Hepatic stellate cell (primary cell): Measurements from ENCODE around the gene FAM98C.
"Not testable (repeated sequence)": the region's sequence is repeated elsewhere in the genome, so short reads cannot be mapped to it uniquely, and the experiment has no call there.

Experiments
- DNase-seq: peaks from one replicate; pipeline ENCODE4 v3.0.0; 2011; ENCODE audit warnings: low spot score

The FAM98C gene

DNA sequence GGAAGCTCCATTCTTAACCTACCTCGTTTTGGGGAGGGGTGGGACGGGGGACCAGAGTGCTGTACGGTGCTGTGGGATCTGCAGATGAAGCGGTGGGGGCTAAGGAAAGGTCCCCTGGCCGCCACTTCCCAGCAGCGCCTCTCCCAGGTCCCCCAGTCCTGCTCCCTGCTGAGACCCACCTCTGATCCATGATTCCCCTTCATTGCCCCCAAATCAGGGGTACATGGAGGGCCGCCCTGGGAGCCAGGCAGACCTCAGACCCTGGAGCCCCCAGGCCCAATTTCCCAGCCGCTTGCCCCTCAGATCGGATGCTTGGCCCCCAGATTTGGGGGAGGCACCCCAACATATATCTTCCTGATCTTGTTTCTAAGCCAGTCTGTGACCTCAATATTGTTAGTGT, 3.8 kb upstream of the FAM98C start:
- no peak for DNase-seq

DNA sequence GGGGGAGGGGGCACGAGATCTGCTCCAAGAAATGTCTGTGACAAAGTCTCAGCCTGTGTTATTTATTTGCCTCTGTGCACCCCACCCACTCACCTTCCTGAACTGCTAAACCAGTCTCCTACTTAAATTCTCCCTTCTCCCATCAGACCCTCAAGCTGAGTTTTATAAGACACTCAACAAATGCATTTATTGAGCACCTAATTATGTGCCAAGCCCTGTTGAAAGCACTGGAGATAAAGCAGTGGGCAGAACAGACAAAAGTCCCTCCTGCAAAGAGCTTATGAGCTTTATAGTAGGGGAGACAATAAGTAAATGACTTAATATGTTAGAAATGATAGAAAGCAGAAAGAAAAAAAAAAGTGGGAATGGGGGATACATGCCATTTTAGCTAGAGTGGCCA, 3.4 kb upstream of the FAM98C start:
- no peak for DNase-seq

DNA sequence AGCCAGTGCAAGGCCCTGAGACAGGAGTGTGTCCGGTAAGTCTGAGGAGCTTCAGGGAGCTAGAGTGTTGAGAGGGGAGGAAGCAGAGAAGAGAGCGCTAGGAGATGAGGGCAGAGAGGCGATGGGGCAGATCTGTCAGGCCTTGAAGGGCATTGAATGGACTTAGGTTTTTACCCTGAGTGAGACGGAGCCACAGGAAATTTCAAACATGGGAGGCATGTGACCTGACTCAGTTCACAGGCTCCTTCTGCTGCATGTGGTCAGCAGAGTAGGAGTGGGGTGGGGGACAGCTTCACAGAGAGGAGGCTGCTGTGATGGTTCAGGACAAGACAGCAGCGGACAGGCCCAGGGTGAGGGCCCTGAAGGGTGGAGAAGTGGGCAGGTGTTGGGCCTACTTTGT, 2.5 kb upstream of the FAM98C start:
- no peak for DNase-seq

DNA sequence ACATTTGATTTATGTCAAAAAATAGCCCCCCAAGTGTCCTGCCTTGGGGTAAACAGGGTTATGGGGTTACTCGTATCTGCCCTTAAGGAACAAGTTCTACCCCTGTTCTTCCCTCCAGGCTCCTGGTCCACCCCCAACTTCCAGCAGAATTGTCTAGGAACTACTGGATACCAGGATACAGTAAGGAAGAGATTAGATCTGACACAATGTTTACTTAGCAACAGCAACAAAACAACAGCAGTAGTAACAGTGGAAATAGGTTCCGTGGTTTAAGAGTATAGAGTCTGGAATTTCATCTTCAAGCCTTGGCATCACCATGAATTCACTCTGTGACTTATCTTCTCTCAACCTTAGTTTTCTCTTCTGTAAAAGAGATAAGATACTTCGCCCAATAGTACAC, 1.7 kb upstream of the FAM98C start:
- DNase-seq, result no peak

DNA sequence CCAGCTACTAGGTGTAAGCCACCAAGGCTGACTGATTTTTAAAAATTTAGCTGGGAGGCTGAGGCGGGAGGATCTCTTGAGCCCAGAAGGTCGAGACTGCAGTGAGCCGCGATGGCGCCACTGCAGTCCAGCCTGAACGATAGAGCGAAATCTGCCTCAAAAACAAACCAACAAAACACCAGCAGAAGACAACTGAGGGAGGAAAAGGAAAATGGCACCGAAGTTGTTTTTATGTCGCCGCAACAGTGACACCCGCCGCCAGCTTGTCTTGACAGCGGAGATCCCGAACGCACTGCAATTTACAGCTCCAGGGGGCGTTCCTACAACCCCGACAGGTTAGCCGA, 298 bp upstream of the FAM98C start:
- no peak for DNase-seq

DNA sequence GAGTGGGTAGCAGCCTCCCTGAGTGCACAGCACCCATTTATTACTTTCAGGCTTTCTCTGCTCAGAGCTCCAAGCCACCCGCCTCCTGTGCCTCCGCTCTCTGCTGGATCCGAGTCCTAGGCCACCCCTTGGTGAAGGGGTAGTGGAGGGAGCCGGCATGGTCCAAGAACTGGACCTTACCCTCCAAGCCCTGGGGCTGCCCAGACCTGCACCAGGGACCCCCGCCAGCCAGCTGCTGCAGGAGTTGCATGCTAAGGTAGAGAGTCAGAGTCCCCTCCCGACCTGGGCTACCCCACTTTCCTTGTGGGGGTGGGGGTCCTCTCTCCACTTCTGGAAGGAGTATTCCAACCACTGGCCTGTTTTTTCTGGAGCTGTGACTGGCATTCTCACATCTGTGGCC, 2.0 kb downstream of the FAM98C start:
- DNase-seq, result no peak

DNA sequence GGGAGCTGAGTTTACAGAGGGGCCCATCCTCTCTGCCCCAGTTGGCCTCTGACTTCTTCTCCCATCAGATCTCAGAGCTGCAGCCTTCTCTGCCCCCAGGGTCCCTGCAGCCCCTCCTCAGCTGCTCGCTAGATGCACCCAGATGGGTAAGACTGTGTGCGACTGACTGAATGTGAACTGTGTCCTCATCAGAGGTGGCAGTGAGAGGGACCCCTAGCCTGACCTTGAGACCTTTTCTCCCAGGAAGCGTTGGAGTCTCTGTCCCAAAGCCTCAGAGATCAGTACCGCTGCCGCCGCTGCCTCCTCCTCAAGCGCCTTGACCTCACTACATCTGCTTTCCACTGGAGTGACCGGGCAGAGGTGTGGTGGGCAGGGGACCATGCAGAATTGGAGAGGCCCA, 2.4 kb downstream of the FAM98C start:
- no peak for DNase-seq

DNA sequence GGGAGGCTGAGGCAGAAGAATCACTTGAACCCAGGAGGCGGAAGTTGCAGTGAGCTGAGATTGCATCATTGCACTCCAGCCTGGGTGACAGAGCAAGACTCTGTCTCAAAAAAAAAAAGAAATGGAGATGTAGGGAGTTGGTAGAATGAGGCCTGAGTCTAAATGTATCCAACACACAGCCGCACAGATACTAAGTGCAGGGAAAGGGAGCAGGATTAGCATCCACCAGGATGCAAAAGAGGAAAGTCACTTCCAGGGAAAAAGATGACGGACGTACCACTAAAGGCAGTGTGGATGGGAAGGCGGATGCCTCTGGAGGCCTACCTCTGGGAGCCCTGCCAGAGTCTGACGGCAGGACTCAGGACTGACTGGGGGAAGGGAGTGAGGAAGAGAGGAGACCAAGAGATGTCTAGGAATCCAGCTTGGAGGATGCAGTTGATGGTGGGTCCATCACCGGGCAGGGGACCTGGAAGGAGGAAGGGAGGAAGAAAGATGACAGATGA, 6.8 kb downstream of the FAM98C start:
- peak; percentile 50 for DNase-seq

DNA sequence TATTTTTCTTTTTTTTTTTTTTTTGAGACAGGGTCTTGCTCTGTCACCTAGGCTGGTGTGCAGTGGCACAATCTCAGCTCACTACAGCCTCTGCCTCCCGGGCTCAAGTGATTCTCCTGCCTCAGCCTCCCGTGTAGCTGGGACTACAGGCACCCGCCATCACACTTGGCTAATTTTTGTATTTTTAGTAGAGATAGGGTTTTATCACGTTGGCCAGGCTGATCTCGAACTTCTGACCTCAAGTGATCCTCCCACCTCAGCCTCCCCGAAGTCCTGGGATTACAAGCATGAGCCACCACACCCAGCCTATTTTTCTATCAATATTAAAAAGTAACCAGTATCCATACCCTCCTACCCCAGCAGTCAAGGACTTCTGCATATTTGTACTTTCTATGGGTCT, 7.5 kb downstream of the FAM98C start:
- DNase-seq, result not testable (repeated sequence)

DNA sequence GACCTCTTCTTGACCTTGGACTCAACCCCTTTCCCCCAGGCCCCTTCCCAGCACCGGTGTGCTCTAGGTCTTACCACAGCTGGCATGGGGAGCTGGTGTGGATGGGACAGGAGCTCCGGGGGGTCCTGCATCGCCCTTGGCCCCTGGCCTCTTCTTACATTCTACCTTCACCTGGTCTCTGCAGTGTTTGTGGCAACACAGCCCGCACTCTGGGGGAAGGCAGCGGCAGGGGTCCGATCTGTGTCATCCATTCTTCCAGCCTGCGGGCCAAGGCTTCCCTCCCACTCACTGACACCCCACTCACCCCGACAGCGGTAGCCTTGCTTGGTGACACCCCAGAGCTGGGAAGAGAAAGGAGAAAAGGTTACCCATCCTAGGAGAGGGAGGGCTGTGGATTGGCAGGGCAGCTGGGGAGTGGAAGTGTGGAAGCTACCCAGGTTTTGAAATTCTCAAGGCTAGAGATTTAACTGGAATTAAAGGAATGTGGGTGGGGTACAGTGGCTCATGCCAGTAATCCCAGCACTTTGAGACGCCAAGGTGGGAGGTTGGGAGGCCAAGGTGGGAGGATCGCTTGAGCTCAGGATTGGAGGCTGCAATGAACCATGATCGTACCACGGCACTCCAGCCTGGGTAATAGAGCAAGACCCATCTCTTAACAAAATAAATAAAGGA, 8.3 kb downstream of the FAM98C start:
- no peak for DNase-seq

DNA sequence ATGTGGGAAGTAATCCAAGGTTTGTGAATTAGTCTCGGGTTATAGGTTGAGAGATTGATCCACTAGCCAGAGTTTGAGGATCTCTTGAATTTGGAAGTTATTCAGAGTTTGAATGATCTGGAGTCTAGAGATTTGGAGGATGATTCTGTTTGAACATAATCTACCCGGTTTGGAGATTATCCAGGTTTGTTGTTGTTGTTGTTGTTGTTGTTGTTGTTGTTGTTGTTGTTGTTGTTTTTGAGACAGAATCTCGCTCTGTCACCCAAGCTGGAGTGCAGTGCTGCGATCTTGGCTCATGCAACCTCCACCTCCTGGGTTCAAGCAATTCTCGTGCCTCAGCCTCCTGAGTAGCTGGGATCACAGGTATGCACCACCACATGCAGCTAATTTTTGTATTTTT, 9.0 kb downstream of the FAM98C start:
- DNase-seq, result not testable (repeated sequence)

DNA sequence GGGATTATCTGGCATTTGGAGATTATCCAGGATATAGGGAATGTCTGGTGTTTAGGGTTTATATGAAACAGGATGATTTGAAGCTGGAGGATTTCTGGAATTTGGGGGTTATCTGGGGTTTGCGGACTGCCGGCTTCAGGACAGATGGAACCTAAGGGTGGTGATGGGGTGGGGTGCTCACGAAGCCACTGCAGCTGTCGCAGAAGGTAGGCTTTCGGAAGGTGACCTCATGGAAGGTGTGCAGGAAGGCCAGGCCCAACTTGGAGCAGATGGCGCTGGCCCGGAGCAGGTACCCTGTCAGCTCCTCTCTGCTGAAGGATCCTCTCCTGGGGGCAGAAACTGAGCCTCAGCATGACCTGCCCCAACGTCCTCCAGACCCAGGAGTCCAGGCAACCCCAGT, 9.6 kb downstream of the FAM98C start:
- DNase-seq, result no peak

DNA sequence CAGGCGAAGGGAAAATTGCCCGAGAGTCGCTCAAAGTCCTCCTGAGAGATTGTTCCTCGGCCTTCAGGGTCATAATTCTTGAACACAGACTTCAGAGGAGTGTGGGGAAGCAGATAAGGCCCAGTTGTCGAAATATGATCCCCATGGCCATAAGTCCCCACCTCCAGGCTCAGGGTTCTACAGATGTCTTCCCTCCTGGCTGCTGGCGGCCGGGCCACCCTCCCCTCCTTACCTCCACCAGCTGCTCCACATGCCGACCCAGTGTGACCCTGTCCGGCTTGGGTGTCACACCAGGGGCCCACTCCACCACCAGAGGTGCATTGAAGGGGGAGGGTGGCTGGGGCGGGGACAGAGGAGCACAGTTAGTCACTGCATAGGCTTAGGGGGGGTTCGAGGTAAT, 10.1 kb downstream of the FAM98C start:
- no peak for DNase-seq

DNA sequence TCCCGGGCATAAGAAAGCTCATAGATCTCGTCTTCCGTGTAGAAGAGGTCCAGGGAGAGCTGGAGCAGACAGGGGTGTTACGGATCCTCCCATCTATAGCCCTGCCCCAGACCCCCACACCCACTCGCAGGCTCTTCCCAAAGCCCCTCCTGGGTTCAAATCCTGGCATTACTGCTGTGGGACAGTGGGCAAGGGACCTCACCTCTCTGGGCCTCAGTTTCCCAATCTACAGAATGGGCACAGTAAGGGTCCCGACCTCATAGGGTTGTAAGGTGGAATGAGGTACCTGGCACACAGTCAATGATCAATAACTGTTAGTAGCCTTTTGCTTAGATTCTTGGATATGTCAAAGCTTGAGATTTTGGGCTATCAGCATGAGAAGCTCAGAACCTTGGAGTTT, 10.5 kb downstream of the FAM98C start:
- DNase-seq, result no peak

DNA sequence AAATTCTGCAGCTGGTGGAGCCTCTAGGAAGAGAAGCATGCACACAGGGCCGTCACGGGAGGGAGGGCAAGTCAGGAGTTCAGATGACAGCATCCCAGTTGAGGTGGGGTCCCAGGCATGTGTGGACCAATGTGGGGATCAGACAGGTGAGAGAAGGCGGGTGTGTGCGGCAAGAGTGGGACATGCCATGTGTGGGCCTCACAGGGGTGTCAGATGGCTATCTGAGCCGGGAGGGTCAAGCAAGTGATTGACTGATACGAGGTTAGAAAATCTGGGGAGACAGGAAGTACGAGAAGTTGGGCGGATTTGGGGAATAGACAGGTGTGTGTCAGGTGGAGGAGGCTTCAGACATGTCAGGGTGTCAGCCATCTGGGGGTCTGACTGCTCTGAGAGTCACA, 14.3 kb downstream of the FAM98C start:
- DNase-seq, result no peak

DNA sequence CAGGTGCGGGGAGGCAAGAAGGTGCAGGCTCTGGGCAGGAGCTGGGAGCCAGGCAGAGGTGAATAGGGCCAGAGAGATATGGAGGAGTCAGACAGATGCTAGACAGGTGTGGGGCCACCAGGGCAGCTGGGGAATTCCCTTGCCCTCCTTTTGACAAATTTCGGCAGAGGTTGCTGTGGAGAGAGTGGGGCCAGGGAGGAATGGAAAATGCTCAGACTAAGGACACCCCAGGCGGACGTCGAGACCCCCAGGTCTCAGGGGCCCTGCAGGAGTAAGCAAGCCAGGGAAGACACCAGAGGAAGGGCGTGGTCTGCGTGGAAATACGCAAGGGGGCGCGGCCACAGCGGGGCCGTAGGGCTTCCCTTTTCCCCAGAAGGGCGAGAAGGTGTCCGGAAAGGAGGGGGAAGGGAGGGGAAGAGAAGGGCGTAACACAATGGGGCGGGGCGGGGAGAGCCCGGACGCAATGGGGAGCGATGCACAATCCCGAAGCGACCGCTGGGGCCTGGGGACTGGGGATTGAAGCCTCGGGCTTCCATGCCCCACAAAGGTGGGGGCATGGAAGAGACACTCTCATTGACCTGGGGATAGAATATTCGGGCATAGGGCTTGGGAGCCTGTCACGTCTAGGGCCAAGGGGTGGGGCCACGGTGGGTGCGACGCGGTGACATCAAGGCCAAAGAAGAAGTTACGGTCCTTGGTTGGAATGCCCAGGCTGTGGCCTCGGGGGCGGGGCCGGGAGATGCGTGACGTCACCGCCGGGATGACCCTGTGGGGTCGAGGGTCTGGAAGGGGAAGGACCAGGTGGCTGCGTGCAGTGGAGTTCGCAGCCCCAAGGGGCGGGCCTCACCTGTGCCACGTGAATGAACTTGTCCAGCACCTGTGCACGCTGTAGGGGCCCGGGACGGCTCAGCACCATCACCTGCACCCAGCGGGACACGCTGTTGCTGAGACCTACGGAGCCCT, 14.9 kb downstream of the FAM98C start:
- DNase-seq, result no peak

DNA sequence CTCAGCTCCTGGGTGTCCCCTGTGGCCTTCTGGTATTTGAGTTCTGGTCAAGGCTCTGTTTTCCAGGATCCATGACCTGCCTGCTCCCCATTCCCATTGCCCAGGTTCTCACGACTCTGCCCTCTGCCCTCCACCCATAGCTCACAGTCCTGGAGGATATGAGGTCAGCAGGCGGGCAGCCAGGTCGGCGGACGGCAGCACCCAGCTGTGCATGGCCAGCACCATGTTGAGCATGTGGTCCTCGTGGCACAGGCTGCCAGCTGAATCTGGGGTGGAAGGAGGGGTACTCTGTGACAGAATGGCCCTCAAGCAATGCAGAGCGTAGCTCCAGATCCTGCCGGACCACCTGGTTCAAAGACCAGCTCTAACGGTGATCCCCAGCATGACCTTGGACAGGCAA, 18.0 kb downstream of the FAM98C start:
- DNase-seq, result no peak

DNA sequence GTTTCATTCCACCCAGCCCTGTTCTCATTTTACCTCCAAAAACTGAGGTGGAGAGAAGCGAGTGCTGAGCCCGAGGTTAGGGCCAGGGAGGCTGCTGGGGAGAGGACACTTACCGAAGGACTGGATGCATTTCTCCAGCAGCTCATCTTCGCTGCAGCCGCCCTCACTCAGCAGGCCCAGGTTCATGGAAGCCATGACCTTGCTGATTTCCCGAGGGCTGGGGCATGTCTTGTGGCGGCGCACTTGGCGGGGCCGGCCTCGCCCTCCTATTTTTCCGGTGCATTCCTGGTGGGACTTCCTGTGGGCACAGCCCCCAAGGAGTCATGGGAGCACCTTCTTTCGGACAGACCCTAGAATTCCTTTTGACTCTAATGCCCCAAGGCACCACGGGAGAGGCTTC, 19.0 kb downstream of the FAM98C start:
- DNase-seq, result no peak

DNA sequence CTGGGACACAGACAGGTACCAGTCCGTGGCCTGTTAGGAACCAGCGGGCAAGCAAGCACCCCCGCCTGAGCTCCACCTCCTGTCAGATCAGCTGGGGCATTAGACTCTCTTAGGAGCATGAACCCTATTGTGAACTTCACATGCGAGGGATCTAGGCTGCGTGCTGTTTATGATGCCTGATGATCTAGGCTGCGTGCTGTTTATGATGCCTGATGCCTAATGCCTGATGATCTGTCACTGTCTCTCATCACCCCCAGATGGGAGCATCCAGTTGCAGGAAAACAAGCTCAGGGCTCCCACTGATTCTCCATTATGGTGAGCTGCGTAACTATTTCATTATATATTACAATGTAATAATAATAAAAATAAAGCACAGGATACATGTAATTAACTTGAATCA, 19.5 kb downstream of the FAM98C start:
- DNase-seq, result no peak

DNA sequence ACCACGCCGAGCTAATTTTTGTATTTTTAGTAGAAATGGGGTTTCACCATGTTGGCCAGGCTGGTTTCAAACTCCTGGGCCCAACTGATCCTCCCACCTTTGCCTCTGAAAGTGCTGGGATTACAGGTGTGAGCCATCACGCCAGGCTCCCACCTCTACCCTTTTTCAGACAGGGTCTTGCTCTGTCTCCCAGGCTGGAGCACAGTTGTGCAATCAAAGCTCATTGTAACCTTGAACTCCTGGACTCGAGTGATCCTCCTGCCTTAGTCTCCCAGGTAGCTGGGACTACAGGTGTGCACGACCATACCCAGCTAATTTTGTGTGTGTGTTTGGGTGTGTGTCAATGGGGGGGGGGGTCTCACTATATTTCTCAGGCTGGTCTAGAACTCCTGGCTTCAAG, 21.4 kb downstream of the FAM98C start:
- DNase-seq, result no peak

DNA sequence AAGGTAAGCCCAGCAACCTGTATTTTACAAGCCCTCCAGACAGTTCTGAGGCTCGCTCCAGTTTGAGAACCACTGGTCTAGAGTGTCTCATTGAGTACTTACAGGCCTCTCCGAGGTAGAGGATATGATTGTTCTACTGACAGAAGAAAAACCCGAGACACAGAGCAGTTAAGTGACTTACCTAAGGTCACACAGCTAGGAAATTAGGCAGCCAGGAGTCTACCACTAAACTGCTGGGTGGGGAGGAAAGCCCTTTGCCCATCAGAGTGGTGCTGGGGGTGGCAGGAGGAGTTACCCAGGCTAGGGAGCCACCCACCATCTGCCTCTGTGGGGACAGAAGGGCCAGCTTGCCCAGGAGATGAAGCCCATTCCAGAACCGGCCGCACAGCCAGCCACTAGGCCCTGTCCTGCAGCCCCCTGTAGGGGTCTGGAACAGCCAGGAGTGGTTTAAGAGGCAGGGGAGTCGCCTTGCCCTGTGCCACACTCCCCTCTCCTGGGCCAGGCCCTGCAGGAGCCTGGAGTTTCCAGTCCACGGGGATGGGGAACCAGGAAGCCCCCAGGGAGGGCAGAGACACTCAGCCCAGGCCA, 22.4 kb downstream of the FAM98C start:
- DNase-seq, result no peak

DNA sequence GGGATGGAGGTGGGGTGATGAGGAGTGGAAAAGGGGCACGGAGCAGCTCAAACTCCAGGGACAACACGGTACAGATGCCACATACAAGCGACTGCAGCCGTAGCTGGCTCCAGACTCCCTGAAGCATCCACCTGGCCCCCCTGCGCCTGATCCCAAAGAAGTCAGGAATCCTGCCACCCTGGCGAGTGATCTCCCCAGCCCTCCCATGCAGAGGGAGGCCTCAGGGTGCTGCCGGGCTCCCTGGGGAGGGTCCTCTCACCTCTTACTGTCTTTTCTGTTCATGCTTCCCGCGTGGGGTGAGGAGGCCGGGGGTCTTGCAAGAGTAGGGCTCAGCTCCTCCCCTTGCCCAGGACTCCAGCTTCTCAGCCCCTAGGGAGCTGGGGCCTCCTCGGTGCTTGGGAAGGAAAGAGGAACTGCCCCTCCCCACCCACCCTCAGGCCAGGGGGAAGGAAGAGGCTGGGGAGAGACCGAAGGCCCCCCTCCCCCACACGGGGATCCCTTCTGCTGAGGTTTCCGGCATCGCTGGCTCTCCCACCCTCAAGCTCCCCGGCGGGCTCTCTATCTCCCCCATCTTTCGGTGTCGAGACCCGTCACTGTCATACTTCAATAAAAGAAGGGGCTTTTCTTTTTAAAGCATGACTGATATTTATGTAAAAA, 23.0 kb downstream of the FAM98C start, which contains the start of gene RASGRP4:
RASGRP4 (minus strand) TSS at position 410 of the 657 bp plus-strand sequence; CDS start at position 282, 128 bp downstream.
- no peak for DNase-seq
